Caki2 (cell line): Measurements from ENCODE around the gene CORT. TPM values are rescaled to one million over a fixed set of nuclear protein-coding genes. Genes with fewer than 3 reads are reported as not detected.
"Not testable (repeated sequence)": the region's sequence is repeated elsewhere in the genome, so short reads cannot be mapped to it uniquely, and the experiment has no call there.

Experiments used
- DNase-seq: peaks from one replicate; pipeline ENCODE4 v3.0.0-alpha.2; 2015; ENCODE audit warnings: low read depth
- in situ Hi-C: cut with HindIII; loops from 2 replicates; pipeline ENCODE4 v1.10.0; 2016; ENCODE audit warnings: low sequenced_read_pairs, low pct_unique_long_range_greater_than_20kb, mixed read lengths
- total RNA-seq: library from RNA; depleted of rRNA; stranded (reverse); fragments of >200 nt; shearing (Covaris generic); gene quantifications from 2 replicates; pipeline ENCODE4 v1.2.3, GENCODE V29; 2014; ENCODE audit warnings: low replicate concordance

CORT gene
- total RNA-seq, 1 experiment from 2014 or later = 0.61 TPM

GRCh38 chr1:10432910-10433700 lies 16.7 kb upstream of the CORT start:
- in situ Hi-C loops = no loop called here
- DNase-seq = no peak

- no peak for DNase-seq
- in situ Hi-C loops = no loop called here
Measured at GRCh38 chr1:10433790-10434189, 16.0 kb upstream of the CORT start.

- DNase-seq = no peak
- in situ Hi-C loops = no loop called here
Measured at GRCh38 chr1:10434590-10434989, 15.2 kb upstream of the CORT start.

GRCh38 chr1:10437052-10437451 lies 12.8 kb upstream of the CORT start:
- DNase-seq = no peak
- in situ Hi-C loops = no loop called here

- in situ Hi-C loops = no loop called here
- DNase-seq = no peak
Measured at GRCh38 chr1:10438677-10439163, 11.1 kb upstream of the CORT start.

- DNase-seq = no peak
- in situ Hi-C loops = no loop called here
Measured at GRCh38 chr1:10440305-10440704, 9.5 kb upstream of the CORT start.

- in situ Hi-C loops = no loop called here
- no peak for DNase-seq
Measured at GRCh38 chr1:10440794-10441193, 9.0 kb upstream of the CORT start.

GRCh38 chr1:10444248-10444647 lies 5.6 kb upstream of the CORT start:
- DNase-seq = no peak
- in situ Hi-C loops = no loop called here

GRCh38 chr1:10444795-10445397 lies 4.9 kb upstream of the CORT start:
- DNase-seq = no peak
- in situ Hi-C loops = no loop called here

- in situ Hi-C loops = no loop called here
Measured at GRCh38 chr1:10446790-10447422, 2.9 kb upstream of the CORT start.

GRCh38 chr1:10450156-10450814 lies 454 bp downstream of the CORT start:
- DNase-seq = no peak
- in situ Hi-C loops = no loop called here

More at GRCh38 chr1:10446790-10447422, 2.9 kb upstream of the CORT start:
- DNase-seq = no peak

GRCh38 chr1:10450836-10451235 lies 1.0 kb downstream of the CORT start:
- in situ Hi-C loops = no loop called here
- DNase-seq = no peak

GRCh38 chr1:10451287-10451686 lies 1.5 kb downstream of the CORT start:
- in situ Hi-C loops = no loop called here
- no peak for DNase-seq

- in situ Hi-C loops = no loop called here
- no peak for DNase-seq
Measured at GRCh38 chr1:10456048-10456447, 6.2 kb downstream of the CORT start.

GRCh38 chr1:10456661-10457060 lies 6.8 kb downstream of the CORT start:
- in situ Hi-C loops = no loop called here
- DNase-seq = no peak

GRCh38 chr1:10457462-10457861 lies 7.6 kb downstream of the CORT start:
- DNase-seq, in situ Hi-C loops: not testable (repeated sequence)

GRCh38 chr1:10457875-10458274 lies 8.0 kb downstream of the CORT start:
- DNase-seq = no peak
- in situ Hi-C loops = no loop called here

- DNase-seq = peak; percentile 88
- in situ Hi-C loops = no loop called here
Measured at GRCh38 chr1:10459184-10459583, 9.4 kb downstream of the CORT start.

GRCh38 chr1:10467078-10467477 lies 17.2 kb downstream of the CORT start:
- in situ Hi-C loops = no loop called here
- DNase-seq = no peak
